AG04450 (cell line): ENCODE results near the gene KCNAB2. TPM values are rescaled to one million over a fixed set of nuclear protein-coding genes. Genes with fewer than 3 reads are reported as not detected.
A peak's percentile ranks its signal among the peaks of the same experiment; 100 is the strongest.

Source experiments
- CTCF ChIA-PET: fragments of 300-600, 350-600 bp; formaldehyde crosslinking; extraction: SDS; loops from one replicate; lab custom pipeline; 2022; ENCODE audit warnings: antibody characterized with exemption, inconsistent platforms; lab: Charles Lee
- POLR2A ChIA-PET: fragments of 350-600 bp; formaldehyde crosslinking; extraction: SDS; loops from one replicate; lab custom pipeline; 2021; ENCODE audit warnings: antibody characterized with exemption, inconsistent platforms; lab: Yijun Ruan, JAX
- DNase-seq: peaks from one replicate; pipeline ENCODE4 v3.0.0-alpha.2; 2011; ENCODE audit warnings: low read depth, low spot score
- H3K27ac ChIP-seq: one replicate; pipeline ENCODE4 v1.5.1; 2012; ENCODE audit warnings: low read depth, low read length, control low read depth
- H3K27me3 ChIP-seq: one replicate; pipeline ENCODE4 v1.6.0; 2012; ENCODE audit warnings: low read length; ENCODE audit not compliant: control insufficient read depth, insufficient read depth
- H3K4me3 ChIP-seq: 2 replicates; pipeline ENCODE4 v1.5.1; 2011; ENCODE audit warnings: mild to moderate bottlenecking, low read depth, low read length, control low read depth
- H3K9me3 ChIP-seq: 2 replicates; pipeline ENCODE4 v1.5.1; 2012; ENCODE audit warnings: low read length; ENCODE audit not compliant: control insufficient read depth, insufficient read depth
- CTCF ChIP-seq: IDR thresholded peaks from 2 replicates; pipeline ENCODE4 v1.5.1; 2011; ENCODE audit warnings: low read depth, low read length, control low read depth, inconsistent platforms
- polyA plus RNA-seq: library from polyadenylated mRNA; depleted of rRNA; stranded (reverse); fragments of >200 nt; gene quantifications from 2 replicates; pipeline ENCODE4 v1.2.3, GENCODE V29; 2011

KCNAB2 gene
- polyA plus RNA-seq, 1 experiment = 3.1 TPM

DNA sequence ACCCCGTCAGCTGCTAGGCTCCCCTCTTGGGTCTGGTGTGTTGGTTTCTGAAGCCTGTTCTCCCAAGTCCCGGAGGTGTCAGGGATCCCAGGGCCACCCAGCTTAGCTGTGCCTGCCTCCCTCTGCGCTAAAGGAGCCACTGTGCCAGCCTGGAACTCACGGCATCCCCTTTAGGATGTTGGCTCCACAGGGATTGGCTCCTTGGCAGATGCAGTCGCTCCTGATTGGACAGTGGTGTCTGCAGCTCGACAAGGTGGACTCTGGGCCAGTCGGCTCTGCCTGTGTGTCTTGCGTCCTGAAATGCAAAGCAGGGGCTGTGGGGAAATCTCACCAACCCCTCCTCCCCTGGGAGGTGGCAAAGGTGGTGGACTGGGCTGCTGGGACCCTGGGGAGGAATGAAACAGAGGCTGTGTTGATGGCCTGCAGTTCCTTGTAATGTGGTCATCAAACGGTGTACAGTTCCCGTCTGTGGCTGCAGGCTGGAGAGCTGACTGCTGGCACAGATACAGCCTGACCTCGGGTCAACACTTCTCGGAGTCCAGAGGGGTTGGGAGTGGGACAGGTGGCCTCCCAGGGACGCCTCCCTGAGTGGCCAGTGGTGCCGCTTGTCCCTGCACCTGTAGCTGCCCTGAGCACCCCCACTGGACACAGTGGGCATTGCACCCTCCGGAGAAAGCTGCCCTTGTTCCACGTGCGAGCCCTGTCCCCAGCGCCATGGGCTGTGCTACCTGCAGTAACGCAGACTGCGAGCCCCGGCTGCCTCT, 11.5 kb upstream of the KCNAB2 start:
- H3K4me3 ChIP-seq = no peak overlapping the region
- H3K27ac ChIP-seq = no peak overlapping the region
- CTCF ChIA-PET = interaction anchor here (0.8 to 1.1 kb wide), 3 partner anchors 8 to 14 kb away, joined by 3 to 6 read pairs (median 3); no protein-coding TSS in a partner anchor

GRCh38 chr1:6034750-6035096, 11.0 kb upstream of the KCNAB2 start:
- POLR2A ChIA-PET = no interaction called here
- CTCF ChIA-PET = interaction anchor here (0.9 to 1.1 kb wide), 2 partner anchors 9 to 14 kb away, joined by 3 to 6 read pairs; no protein-coding TSS in a partner anchor
- no peaks in the 10 kb centered on the region for H3K9me3 ChIP-seq
- H3K27me3 ChIP-seq = peaks cover 6% of the 10 kb centered on the region
- no peak overlapping the region for H3K27ac ChIP-seq
- H3K4me3 ChIP-seq = no peak overlapping the region
- TF ChIP-seq CTCF = no peak
- no peak for DNase-seq

More for the DNA sequence above, 11.5 kb upstream of the KCNAB2 start:
- Histone ChIP-seq H3K9me3 (no peaks in the 10 kb centered on the region), H3K27me3 (peaks cover 3% of the 10 kb centered on the region)
- TF ChIP-seq CTCF = peak; percentile 64
- DNase-seq = no peak
- POLR2A ChIA-PET = no interaction called here

GRCh38 chr1:6035303-6035702, 10.4 kb upstream of the KCNAB2 start:
- no peak for DNase-seq
- no peak for TF ChIP-seq CTCF
- Histone ChIP-seq H3K9me3 (no peaks in the 10 kb centered on the region), H3K27me3 (peaks cover 8% of the 10 kb centered on the region), H3K4me3 (no peak overlapping the region), H3K27ac (no peak overlapping the region)
- ChIA-PET POLR2A (no interaction called here), CTCF (no interaction called here)

DNA sequence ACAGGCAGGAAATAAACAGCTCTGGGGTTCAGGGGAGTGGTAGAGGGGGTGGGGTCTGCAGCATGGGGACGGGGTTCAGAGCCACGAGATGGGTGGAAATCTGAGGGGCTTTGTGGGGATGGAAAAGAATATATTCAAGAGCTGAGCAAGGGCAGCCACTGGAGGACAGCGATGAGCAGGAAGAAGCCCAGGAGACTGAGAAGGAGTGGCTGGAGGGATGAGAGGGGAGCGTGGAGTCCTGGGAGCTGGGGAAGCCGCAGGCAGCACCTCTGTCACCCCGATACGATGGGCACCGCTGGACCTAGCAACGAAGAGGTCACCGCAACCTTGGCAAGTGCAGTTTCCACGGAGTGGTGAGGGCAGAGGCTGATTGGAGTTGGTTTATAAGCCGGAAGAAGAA, 10.0 kb upstream of the KCNAB2 start:
- POLR2A ChIA-PET = no interaction called here

More for the DNA sequence above, 10.0 kb upstream of the KCNAB2 start:
- H3K4me3 ChIP-seq = no peak overlapping the region
- H3K27me3 ChIP-seq = peaks cover 8% of the 10 kb centered on the region
- no peak for TF ChIP-seq CTCF
- H3K27ac ChIP-seq = no peak overlapping the region
- CTCF ChIA-PET = no interaction called here
- DNase-seq = no peak
- no peaks in the 10 kb centered on the region for H3K9me3 ChIP-seq
